Activated CD4-positive, alpha-beta T cell treated with anti-CD3 and anti-CD28 coated beads, Interleukin-10, Interleukin-2, amounts not matched to agents 100 ng/mL and 50 ng/mL, durations not matched to agents 16 hours and 8 hours (primary cell): Measurements from ENCODE around the gene CYP51A1.
"Not testable (repeated sequence)": the region's sequence is repeated elsewhere in the genome, so short reads cannot be mapped to it uniquely, and the experiment has no call there.

Source experiments
- DNase-seq: peaks from one replicate; pipeline ENCODE4 v3.0.0-alpha.2; 2020

The CYP51A1 gene

GRCh38 chr7:92134271-92135051 lies at the start of gene CYP51A1:
TSS of gene CYP51A1 (minus strand) at chr7:92134477. CDS start at chr7:92134364, 113 bp downstream.
- peak; percentile 93 for DNase-seq

- peak; percentile 90 for DNase-seq
Observed at GRCh38 chr7:92178928-92179924, 44.9 kb upstream of the CYP51A1 start, which contains the start of gene LRRD1. TSS of gene LRRD1 (minus strand) at chr7:92179142. CDS start at chr7:92165202, 13,940 bp downstream.

GRCh38 chr7:92177362-92177761 lies 43.1 kb upstream of the CYP51A1 start:
- DNase-seq: no peak

GRCh38 chr7:92169529-92169928 lies 35.3 kb upstream of the CYP51A1 start:
- DNase-seq: not testable (repeated sequence)

- DNase-seq: no peak
Observed at GRCh38 chr7:92161271-92161670, 27.0 kb upstream of the CYP51A1 start.

- DNase-seq: no peak
Observed at GRCh38 chr7:92158660-92159575, 24.6 kb upstream of the CYP51A1 start.

GRCh38 chr7:92156990-92157389 lies 22.7 kb upstream of the CYP51A1 start:
- DNase-seq: no peak

GRCh38 chr7:92155108-92155739 lies 20.9 kb upstream of the CYP51A1 start:
- no peak for DNase-seq

GRCh38 chr7:92150450-92151017 lies 16.3 kb upstream of the CYP51A1 start:
- DNase-seq: no peak

GRCh38 chr7:92149736-92150239 lies 15.5 kb upstream of the CYP51A1 start:
- no peak for DNase-seq

GRCh38 chr7:92143192-92143880 lies 9.1 kb upstream of the CYP51A1 start:
- DNase-seq: not testable (repeated sequence)

GRCh38 chr7:92142791-92143190 lies 8.5 kb upstream of the CYP51A1 start:
- not testable (repeated sequence) for DNase-seq

- no peak for DNase-seq
Observed at GRCh38 chr7:92141161-92141560, 6.9 kb upstream of the CYP51A1 start.

GRCh38 chr7:92137557-92137956 lies 3.3 kb upstream of the CYP51A1 start:
- no peak for DNase-seq

GRCh38 chr7:92135052-92135889 lies 994 bp upstream of the CYP51A1 start:
- DNase-seq: peak; percentile 16

- DNase-seq: peak; percentile 69
Observed at GRCh38 chr7:92133737-92134270, 473 bp downstream of the CYP51A1 start.

GRCh38 chr7:92133133-92133736 lies 1.0 kb downstream of the CYP51A1 start:
- DNase-seq: no peak

- no peak for DNase-seq
Observed at GRCh38 chr7:92131764-92132330, 2.4 kb downstream of the CYP51A1 start.

- no peak for DNase-seq
Observed at GRCh38 chr7:92131093-92131492, 3.2 kb downstream of the CYP51A1 start.
